ENCODE data around the gene MTMR3. TPM values are rescaled to one million over a fixed set of nuclear protein-coding genes. Genes with fewer than 3 reads are reported as not detected.

The MTMR3 gene
- total RNA-seq, 6 experiments from 2014 or later = 14.5 to 19.2 (median 18.2) TPM

- Histone ChIP-seq H3K27me3 (no peaks in the 10 kb centered on the region), H3K9me3 (no peaks in the 10 kb centered on the region), H3K4me1 (peaks cover 0 to 8% (median 0%) of the 10 kb centered on the region in 4 donors), H3K4me3 (no peak overlapping the region), H3K27ac (no peak overlapping the region), H3K36me3 (peaks cover 0 to 74% (median 28%) of the 10 kb centered on the region in 4 donors)
- intact Hi-C loops (cut with DNase I) = no loop called here
- DNase-seq = no peak
- 61% methylated on average over 4 of the region's 4 CpGs for WGBS (ENCODE audit: insufficient coverage, low coverage, low lambda C conversion rate, missing lambda C conversion rate)
- TF ChIP-seq CTCF (IDR thresholded peaks at IDR 0.05) = no peak
- no peak for TF ChIP-seq POLR2A (IDR thresholded peaks at IDR 0.05)
- ATAC-seq = no peak
Measured at GRCh38 chr22:30023099-30023660, 140.2 kb downstream of the MTMR3 start.

GRCh38 chr22:30024231-30024630, 141.3 kb downstream of the MTMR3 start:
- no peak overlapping the region for H3K4me3 ChIP-seq
- peaks cover 0 to 66% (median 25%) of the 10 kb centered on the region in 4 donors for H3K36me3 ChIP-seq
- H3K4me1 ChIP-seq = peaks cover 0 to 16% (median 3%) of the 10 kb centered on the region in 4 donors
- DNase-seq (no peak), ATAC-seq (no peak)
- intact Hi-C loops (cut with DNase I) = no loop called here
- no peak overlapping the region for H3K27ac ChIP-seq
- H3K27me3 ChIP-seq = no peaks in the 10 kb centered on the region
- WGBS (ENCODE audit: insufficient coverage, low coverage, low lambda C conversion rate, missing lambda C conversion rate) = 82% methylated on average over 5 of the region's 5 CpGs
- H3K9me3 ChIP-seq = no peaks in the 10 kb centered on the region
- TF ChIP-seq POLR2A (IDR thresholded peaks at IDR 0.05) (no peak), CTCF (IDR thresholded peaks at IDR 0.05) (no peak)

GRCh38 chr22:30025221-30025620, 142.2 kb downstream of the MTMR3 start:
- WGBS (ENCODE audit: insufficient coverage, low coverage, low lambda C conversion rate, missing lambda C conversion rate) = 56% methylated on average over 2 of the region's 3 CpGs
- DNase-seq (no peak), ATAC-seq (no peak)
- TF ChIP-seq POLR2A (IDR thresholded peaks at IDR 0.05) (no peak), CTCF (IDR thresholded peaks at IDR 0.05) (no peak)
- Histone ChIP-seq H3K9me3 (no peaks in the 10 kb centered on the region), H3K27me3 (no peaks in the 10 kb centered on the region), H3K4me1 (peaks cover 0 to 26% (median 6%) of the 10 kb centered on the region in 4 donors), H3K4me3 (no peak overlapping the region), H3K27ac (no peak overlapping the region), H3K36me3 (peaks cover 0 to 57% (median 21%) of the 10 kb centered on the region in 4 donors)
- intact Hi-C loops (cut with DNase I) = no loop called here

DNA sequence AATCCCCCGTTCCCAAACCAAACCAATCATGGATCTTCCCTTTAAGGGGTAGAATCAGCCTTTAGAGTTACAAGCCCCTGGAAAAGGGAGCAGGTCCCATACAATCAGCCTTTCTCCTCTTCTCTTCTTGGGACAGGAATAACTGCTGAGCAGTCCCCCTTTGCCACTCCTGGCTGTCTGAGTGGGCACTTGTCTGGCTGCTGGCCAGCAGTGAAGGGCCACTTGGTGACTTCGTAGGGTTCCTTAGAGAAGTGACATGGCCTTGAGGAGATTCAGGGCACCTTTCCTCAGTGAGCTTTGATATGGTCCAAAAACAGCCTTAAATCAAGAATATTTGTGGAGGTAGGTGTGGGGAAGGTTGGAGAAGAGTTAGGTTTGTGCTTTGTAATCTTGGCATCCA, 143.8 kb downstream of the MTMR3 start:
- Histone ChIP-seq H3K4me1 (peaks cover 0 to 27% (median 6%) of the 10 kb centered on the region in 4 donors), H3K36me3 (peaks cover 0 to 44% (median 11%) of the 10 kb centered on the region in 4 donors), H3K4me3 (no peak overlapping the region), H3K27ac (no peak overlapping the region), H3K27me3 (no peaks in the 10 kb centered on the region), H3K9me3 (no peaks in the 10 kb centered on the region)
- ATAC-seq (no peak), DNase-seq (no peak)
- TF ChIP-seq POLR2A (IDR thresholded peaks at IDR 0.05) (no peak), CTCF (IDR thresholded peaks at IDR 0.05) (no peak)
- WGBS (ENCODE audit: insufficient coverage, low coverage, low lambda C conversion rate, missing lambda C conversion rate) = 100% methylated on average over 2 of the region's 2 CpGs
- intact Hi-C loops (cut with DNase I) = no loop called here

Measured in right lobe of liver (tissue), 6 donors.